Activated naive CD4-positive, alpha-beta T cell treated with anti-CD3 and anti-CD28 coated beads for 36 hours (primary cell): ENCODE measurements around the gene FBN3. TPM values are rescaled to one million over a fixed set of nuclear protein-coding genes. Genes with fewer than 3 reads are reported as not detected.

Experiments used
- CTCF ChIA-PET: fragments of 350-600 bp; sonication (Branson Sonifier 250); formaldehyde crosslinking; loops from one replicate; lab custom pipeline; 2021; ENCODE audit warnings: antibody characterized with exemption; lab: Charles Lee
- DNase-seq: peaks from one replicate; pipeline ENCODE4 v3.0.0-alpha.2; 2020
- H3K27ac Mint-ChIP-seq: one replicate; pipeline ENCODE4 v1.8.0; 2021; ENCODE audit warnings: mild to moderate bottlenecking, mixed read lengths
- H3K27me3 Mint-ChIP-seq: one replicate; pipeline ENCODE4 v1.8.0; 2021; ENCODE audit warnings: low read depth, mixed read lengths
- H3K36me3 Mint-ChIP-seq: one replicate; pipeline ENCODE4 v1.8.0; 2021; ENCODE audit warnings: low read depth, mixed read lengths
- H3K4me1 Mint-ChIP-seq: one replicate; pipeline ENCODE4 v1.8.0; 2021; ENCODE audit warnings: low read depth, mixed read lengths
- H3K4me3 Mint-ChIP-seq: one replicate; pipeline ENCODE4 v1.8.0; 2021; ENCODE audit warnings: mild to moderate bottlenecking, moderate library complexity, mixed read lengths
- H3K9me3 Mint-ChIP-seq: one replicate; pipeline ENCODE4 v1.8.0; 2021; ENCODE audit warnings: mixed read lengths
- intact Hi-C: fragments of 100-400 bp; cut with micrococcal nuclease; formaldehyde crosslinking; loops from one replicate; pipeline ENCODE4 v1.15.1; 2023
- total RNA-seq, 2 experiments: library from RNA; stranded (reverse); gene quantifications; one replicate each; pipeline ENCODE4 v1.2.3, GENCODE V29; 2021

FBN3 gene
- total RNA-seq, 2 experiments from 2014 or later: not detected

GRCh38 chr19:8054169-8054568 lies 95.2 kb downstream of the FBN3 start:
- H3K27me3 Mint-ChIP-seq: no peaks in the 10 kb centered on the region
- intact Hi-C loops: loop anchor here (5.0 kb wide), 1 partner anchor 112 kb away; the partner anchor contains the start of gene TIMM44
- peaks cover 12% of the 10 kb centered on the region for H3K4me1 Mint-ChIP-seq
- no peaks in the 10 kb centered on the region for H3K36me3 Mint-ChIP-seq
- H3K9me3 Mint-ChIP-seq: no peaks in the 10 kb centered on the region
- CTCF ChIA-PET: interaction anchor here (0.7 kb wide), 1 partner anchor 441 kb away, joined by 3 read pairs; no protein-coding TSS in a partner anchor
- no peak overlapping the region for H3K4me3 Mint-ChIP-seq
- no peak overlapping the region for H3K27ac Mint-ChIP-seq
- no peak for DNase-seq

- no peaks in the 10 kb centered on the region for H3K27me3 Mint-ChIP-seq
- H3K4me3 Mint-ChIP-seq: no peak within 1 kb of the TSS
- no peak for DNase-seq
- H3K9me3 Mint-ChIP-seq: no peaks in the 10 kb centered on the region
- peaks cover 12% of the 10 kb centered on the region for H3K4me1 Mint-ChIP-seq
- CTCF ChIA-PET: interaction anchor here (0.6 kb wide), 1 partner anchor 385 kb away, joined by 3 read pairs; no protein-coding TSS in a partner anchor
- no peak within 1 kb of the TSS for H3K27ac Mint-ChIP-seq
- intact Hi-C loops: loop anchor here (5.0 kb wide), 1 partner anchor 110 kb away; the partner anchor contains the start of gene TIMM44
- H3K36me3 Mint-ChIP-seq: no peaks in the 10 kb centered on the region
Measured at GRCh38 chr19:8052464-8052859, 96.9 kb downstream of the FBN3 start, which contains the start of gene CCL25. Gene CCL25, plus strand, starts transcription at chr19:8052760. Its CDS starts 290 bp downstream, at chr19:8053050.

GRCh38 chr19:8050274-8051096 lies 98.9 kb downstream of the FBN3 start:
- Mint-ChIP-seq H3K27ac (no peak overlapping the region), H3K36me3 (no peaks in the 10 kb centered on the region), H3K27me3 (no peaks in the 10 kb centered on the region), H3K4me3 (peak overlapping the region; percentile 47), H3K9me3 (no peaks in the 10 kb centered on the region), H3K4me1 (peaks cover 15% of the 10 kb centered on the region)
- peak; percentile 95 for DNase-seq
- intact Hi-C loops: loop anchor here (1.0 to 5.0 kb wide), 2 partner anchors 108 to 221 kb away; partner anchors contain the start of gene TIMM44
- CTCF ChIA-PET: no interaction called here

- Mint-ChIP-seq H3K27me3 (no peaks in the 10 kb centered on the region), H3K9me3 (no peaks in the 10 kb centered on the region), H3K4me3 (no peak overlapping the region), H3K4me1 (peaks cover 7% of the 10 kb centered on the region), H3K27ac (no peak overlapping the region), H3K36me3 (no peaks in the 10 kb centered on the region)
- intact Hi-C loops: no loop called here
- CTCF ChIA-PET: interaction anchor here (0.6 to 1.3 kb wide), 2 partner anchors 14 to 398 kb away, joined by 3 read pairs; no protein-coding TSS in a partner anchor
- DNase-seq: no peak
Measured at GRCh38 chr19:8046569-8047165, 102.7 kb downstream of the FBN3 start.

GRCh38 chr19:8045872-8046568 lies 103.4 kb downstream of the FBN3 start:
- Mint-ChIP-seq H3K36me3 (no peaks in the 10 kb centered on the region), H3K27ac (no peak overlapping the region), H3K27me3 (no peaks in the 10 kb centered on the region), H3K4me3 (no peak overlapping the region), H3K9me3 (no peaks in the 10 kb centered on the region), H3K4me1 (peaks cover 7% of the 10 kb centered on the region)
- intact Hi-C loops: no loop called here
- no peak for DNase-seq
- CTCF ChIA-PET: interaction anchor here (0.7 to 1.3 kb wide), 2 partner anchors 15 to 73 kb away, joined by 3 read pairs; no protein-coding TSS in a partner anchor

- CTCF ChIA-PET: no interaction called here
- Mint-ChIP-seq H3K27ac (no peak overlapping the region), H3K36me3 (no peaks in the 10 kb centered on the region), H3K27me3 (no peaks in the 10 kb centered on the region), H3K4me3 (no peak overlapping the region), H3K9me3 (no peaks in the 10 kb centered on the region), H3K4me1 (peaks cover 2% of the 10 kb centered on the region)
- no peak for DNase-seq
- intact Hi-C loops: no loop called here
Measured at GRCh38 chr19:8044018-8044417, 105.4 kb downstream of the FBN3 start.

- no peaks in the 10 kb centered on the region for H3K9me3 Mint-ChIP-seq
- H3K27me3 Mint-ChIP-seq: no peaks in the 10 kb centered on the region
- no peaks in the 10 kb centered on the region for H3K36me3 Mint-ChIP-seq
- no peak overlapping the region for H3K27ac Mint-ChIP-seq
- CTCF ChIA-PET: no interaction called here
- peaks cover 2% of the 10 kb centered on the region for H3K4me1 Mint-ChIP-seq
- DNase-seq: no peak
- intact Hi-C loops: no loop called here
- H3K4me3 Mint-ChIP-seq: no peak overlapping the region
Measured at GRCh38 chr19:8042900-8043299, 106.5 kb downstream of the FBN3 start.

GRCh38 chr19:8041531-8041931 lies 107.9 kb downstream of the FBN3 start:
- peaks cover 2% of the 10 kb centered on the region for H3K27me3 Mint-ChIP-seq
- no peak for DNase-seq
- H3K9me3 Mint-ChIP-seq: no peaks in the 10 kb centered on the region
- H3K27ac Mint-ChIP-seq: no peak overlapping the region
- CTCF ChIA-PET: no interaction called here
- intact Hi-C loops: no loop called here
- no peaks in the 10 kb centered on the region for H3K4me1 Mint-ChIP-seq
- H3K36me3 Mint-ChIP-seq: no peaks in the 10 kb centered on the region
- H3K4me3 Mint-ChIP-seq: no peak overlapping the region

GRCh38 chr19:8039231-8039630 lies 110.2 kb downstream of the FBN3 start:
- Mint-ChIP-seq H3K9me3 (no peaks in the 10 kb centered on the region), H3K4me1 (no peaks in the 10 kb centered on the region), H3K27me3 (peaks cover 2% of the 10 kb centered on the region), H3K27ac (no peak overlapping the region), H3K36me3 (no peaks in the 10 kb centered on the region), H3K4me3 (no peak overlapping the region)
- intact Hi-C loops: no loop called here
- CTCF ChIA-PET: no interaction called here
- no peak for DNase-seq

- Mint-ChIP-seq H3K4me1 (no peaks in the 10 kb centered on the region), H3K4me3 (no peak overlapping the region), H3K27ac (no peak overlapping the region), H3K27me3 (peaks cover 2% of the 10 kb centered on the region), H3K36me3 (no peaks in the 10 kb centered on the region), H3K9me3 (no peaks in the 10 kb centered on the region)
- CTCF ChIA-PET: no interaction called here
- no peak for DNase-seq
- intact Hi-C loops: no loop called here
Measured at GRCh38 chr19:8038815-8039214, 110.6 kb downstream of the FBN3 start.

- no peak overlapping the region for H3K27ac Mint-ChIP-seq
- DNase-seq: no peak
- H3K27me3 Mint-ChIP-seq: peaks cover 2% of the 10 kb centered on the region
- intact Hi-C loops: no loop called here
- no peak overlapping the region for H3K4me3 Mint-ChIP-seq
- H3K36me3 Mint-ChIP-seq: no peaks in the 10 kb centered on the region
- CTCF ChIA-PET: interaction anchor here (1.3 kb wide), 1 partner anchor 92 kb away, joined by 5 read pairs; the partner anchor contains the start of gene TIMM44
- no peaks in the 10 kb centered on the region for H3K9me3 Mint-ChIP-seq
- H3K4me1 Mint-ChIP-seq: no peaks in the 10 kb centered on the region
Measured at GRCh38 chr19:8036434-8037099, 112.8 kb downstream of the FBN3 start.

- Mint-ChIP-seq H3K27ac (no peak overlapping the region), H3K9me3 (no peaks in the 10 kb centered on the region), H3K4me1 (no peaks in the 10 kb centered on the region), H3K4me3 (no peak overlapping the region), H3K36me3 (no peaks in the 10 kb centered on the region), H3K27me3 (peaks cover 2% of the 10 kb centered on the region)
- CTCF ChIA-PET: no interaction called here
- no peak for DNase-seq
- intact Hi-C loops: no loop called here
Measured at GRCh38 chr19:8034178-8034525, 115.2 kb downstream of the FBN3 start.
